Measurements from ENCODE around the gene UBE2E2.

The UBE2E2 gene

GRCh38 chr3:23539185-23539584 is 336.1 kb downstream of the UBE2E2 start:
- no CpG with 5 or more reads among the region's 2 CpGs for WGBS, 2 donors (ENCODE audit: extremely low coverage in 2 of 2, insufficient read length in 2 of 2, insufficient replicate concordance in 1 of 2)
- no peak overlapping the region for H3K4ac ChIP-seq (ENCODE audit: low read length)

GRCh38 chr3:23540600-23540999 is 337.5 kb downstream of the UBE2E2 start:
- Histone ChIP-seq H3K4me3 (ENCODE audit: low read length in 2 of 2) (no peak overlapping the region), H4K8ac (ENCODE audit: low read depth, low read length) (no peak overlapping the region), H2AFZ (ENCODE audit: low read length) (no peak overlapping the region), H4K91ac (ENCODE audit: low read depth, low read length, poor library complexity) (no peak overlapping the region), H2BK5ac (ENCODE audit: low read length) (no peak overlapping the region), H3K4ac (ENCODE audit: low read length) (no peak overlapping the region), H3K23ac (ENCODE audit: low read depth, low read length, poor library complexity) (no peak overlapping the region), H2BK120ac (ENCODE audit: low read depth, low read length) (no peak overlapping the region), H2BK15ac (ENCODE audit: low read length) (no peak overlapping the region), H3K9ac (ENCODE audit: low read depth, low read length, poor library complexity) (no peak overlapping the region), H3K14ac (ENCODE audit: low read length) (no peak overlapping the region), H3K9me3 (replicated peaks in 1 of 2; ENCODE audit: control insufficient read depth in 2 of 2, insufficient read depth in 1 of 2, low read depth in 1 of 2, low read length in 2 of 2) (no peaks in the 10 kb centered on the region), H3K79me1 (ENCODE audit: low read depth, low read length) (no peaks in the 10 kb centered on the region), H2AK5ac (ENCODE audit: low read depth, low read length) (no peak overlapping the region), H3K36me3 (replicated peaks in 1 of 2; ENCODE audit: control insufficient read depth in 2 of 2, insufficient read depth in 2 of 2, low read length in 2 of 2) (no peaks in the 10 kb centered on the region), H2BK12ac (ENCODE audit: low read length) (no peak overlapping the region), H3K27me3 (ENCODE audit: control insufficient read depth in 3 of 3, insufficient read depth in 3 of 3, low read depth in 1 of 3, low read length in 3 of 3) (no peaks in the 10 kb centered on the region), H3K4me1 (ENCODE audit: control insufficient read depth in 2 of 2, insufficient read depth in 1 of 2, low read depth in 1 of 2, low read length in 2 of 2) (peaks cover 6 to 14% of the 10 kb centered on the region in 2 donors), H3K18ac (ENCODE audit: low read length) (no peak overlapping the region), H3K27ac (replicated peaks; ENCODE audit: low read length) (no peak overlapping the region), H3K4me2 (ENCODE audit: insufficient read depth, low read length, poor library complexity, severe bottlenecking) (no peak overlapping the region)
- no CpG with 5 or more reads among the region's 4 CpGs for WGBS, 2 donors (ENCODE audit: extremely low coverage in 2 of 2, insufficient read length in 2 of 2, insufficient replicate concordance in 1 of 2)
- no peak for DNase-seq (ENCODE audit: low spot score)

More at GRCh38 chr3:23539185-23539584, 336.1 kb downstream of the UBE2E2 start:
- no peaks in the 10 kb centered on the region for H3K27me3 ChIP-seq (ENCODE audit: control insufficient read depth in 3 of 3, insufficient read depth in 3 of 3, low read depth in 1 of 3, low read length in 3 of 3)
- H2AK5ac ChIP-seq (ENCODE audit: low read depth, low read length), result no peak overlapping the region
- H3K36me3 ChIP-seq (replicated peaks in 1 of 2; ENCODE audit: control insufficient read depth in 2 of 2, insufficient read depth in 2 of 2, low read length in 2 of 2), result no peaks in the 10 kb centered on the region
- no peak overlapping the region for H2BK5ac ChIP-seq (ENCODE audit: low read length)
- peaks cover 6 to 14% of the 10 kb centered on the region in 2 donors for H3K4me1 ChIP-seq (ENCODE audit: control insufficient read depth in 2 of 2, insufficient read depth in 1 of 2, low read depth in 1 of 2, low read length in 2 of 2)
- H3K4me2 ChIP-seq (ENCODE audit: insufficient read depth, low read length, poor library complexity, severe bottlenecking), result no peak overlapping the region
- H3K9ac ChIP-seq (ENCODE audit: low read depth, low read length, poor library complexity), result no peak overlapping the region
- no peaks in the 10 kb centered on the region for H3K79me1 ChIP-seq (ENCODE audit: low read depth, low read length)
- H3K18ac ChIP-seq (ENCODE audit: low read length), result no peak overlapping the region
- no peak overlapping the region for H2BK120ac ChIP-seq (ENCODE audit: low read depth, low read length)
- no peaks in the 10 kb centered on the region for H3K9me3 ChIP-seq (replicated peaks in 1 of 2; ENCODE audit: control insufficient read depth in 2 of 2, insufficient read depth in 1 of 2, low read depth in 1 of 2, low read length in 2 of 2)
- no peak overlapping the region for H3K23ac ChIP-seq (ENCODE audit: low read depth, low read length, poor library complexity)
- H4K8ac ChIP-seq (ENCODE audit: low read depth, low read length), result no peak overlapping the region
- no peak for DNase-seq (ENCODE audit: low spot score)
- no peak overlapping the region for H4K91ac ChIP-seq (ENCODE audit: low read depth, low read length, poor library complexity)
- H3K14ac ChIP-seq (ENCODE audit: low read length), result no peak overlapping the region
- H2BK15ac ChIP-seq (ENCODE audit: low read length), result no peak overlapping the region
- H3K4me3 ChIP-seq (ENCODE audit: low read length in 2 of 2), result no peak overlapping the region
- no peak overlapping the region for H2BK12ac ChIP-seq (ENCODE audit: low read length)
- H2AFZ ChIP-seq (ENCODE audit: low read length), result no peak overlapping the region
- H3K27ac ChIP-seq (replicated peaks; ENCODE audit: low read length), result no peak overlapping the region

GRCh38 chr3:23542079-23542478 is 339.0 kb downstream of the UBE2E2 start:
- Histone ChIP-seq H3K4ac (ENCODE audit: low read length) (no peak overlapping the region), H3K4me3 (ENCODE audit: low read length in 2 of 2) (no peak overlapping the region), H2BK12ac (ENCODE audit: low read length) (no peak overlapping the region), H3K9ac (ENCODE audit: low read depth, low read length, poor library complexity) (no peak overlapping the region), H3K4me1 (ENCODE audit: control insufficient read depth in 2 of 2, insufficient read depth in 1 of 2, low read depth in 1 of 2, low read length in 2 of 2) (peaks cover 3 to 5% of the 10 kb centered on the region in 2 donors), H2BK5ac (ENCODE audit: low read length) (no peak overlapping the region), H3K79me1 (ENCODE audit: low read depth, low read length) (no peaks in the 10 kb centered on the region), H3K18ac (ENCODE audit: low read length) (no peak overlapping the region), H3K27me3 (ENCODE audit: control insufficient read depth in 3 of 3, insufficient read depth in 3 of 3, low read depth in 1 of 3, low read length in 3 of 3) (no peaks in the 10 kb centered on the region), H3K36me3 (replicated peaks in 1 of 2; ENCODE audit: control insufficient read depth in 2 of 2, insufficient read depth in 2 of 2, low read length in 2 of 2) (no peaks in the 10 kb centered on the region), H3K23ac (ENCODE audit: low read depth, low read length, poor library complexity) (no peak overlapping the region), H4K91ac (ENCODE audit: low read depth, low read length, poor library complexity) (no peak overlapping the region), H3K27ac (replicated peaks; ENCODE audit: low read length) (no peak overlapping the region), H2BK120ac (ENCODE audit: low read depth, low read length) (no peak overlapping the region), H4K8ac (ENCODE audit: low read depth, low read length) (no peak overlapping the region), H2BK15ac (ENCODE audit: low read length) (no peak overlapping the region), H3K9me3 (replicated peaks in 1 of 2; ENCODE audit: control insufficient read depth in 2 of 2, insufficient read depth in 1 of 2, low read depth in 1 of 2, low read length in 2 of 2) (no peaks in the 10 kb centered on the region), H3K14ac (ENCODE audit: low read length) (no peak overlapping the region), H2AFZ (ENCODE audit: low read length) (no peak overlapping the region), H3K4me2 (ENCODE audit: insufficient read depth, low read length, poor library complexity, severe bottlenecking) (no peak overlapping the region), H2AK5ac (ENCODE audit: low read depth, low read length) (no peak overlapping the region)
- DNase-seq (ENCODE audit: low spot score), result no peak
- no CpG with 5 or more reads among the region's 4 CpGs for WGBS, 2 donors (ENCODE audit: extremely low coverage in 2 of 2, insufficient read length in 2 of 2, insufficient replicate concordance in 1 of 2)

GRCh38 chr3:23546181-23546580 is 343.1 kb downstream of the UBE2E2 start:
- Histone ChIP-seq H3K4me3 (ENCODE audit: low read length in 2 of 2) (no peak overlapping the region), H2BK120ac (ENCODE audit: low read depth, low read length) (no peak overlapping the region), H3K9me3 (replicated peaks in 1 of 2; ENCODE audit: control insufficient read depth in 2 of 2, insufficient read depth in 1 of 2, low read depth in 1 of 2, low read length in 2 of 2) (no peaks in the 10 kb centered on the region), H3K23ac (ENCODE audit: low read depth, low read length, poor library complexity) (no peak overlapping the region), H3K18ac (ENCODE audit: low read length) (no peak overlapping the region), H3K14ac (ENCODE audit: low read length) (no peak overlapping the region), H3K27me3 (ENCODE audit: control insufficient read depth in 3 of 3, insufficient read depth in 3 of 3, low read depth in 1 of 3, low read length in 3 of 3) (no peaks in the 10 kb centered on the region), H3K4me1 (ENCODE audit: control insufficient read depth in 2 of 2, insufficient read depth in 1 of 2, low read depth in 1 of 2, low read length in 2 of 2) (peaks cover 0 to 1% of the 10 kb centered on the region in 2 donors), H3K4me2 (ENCODE audit: insufficient read depth, low read length, poor library complexity, severe bottlenecking) (no peak overlapping the region), H4K8ac (ENCODE audit: low read depth, low read length) (no peak overlapping the region), H3K9ac (ENCODE audit: low read depth, low read length, poor library complexity) (no peak overlapping the region), H2AFZ (ENCODE audit: low read length) (no peak overlapping the region), H2BK5ac (ENCODE audit: low read length) (no peak overlapping the region), H2BK15ac (ENCODE audit: low read length) (no peak overlapping the region), H3K36me3 (replicated peaks in 1 of 2; ENCODE audit: control insufficient read depth in 2 of 2, insufficient read depth in 2 of 2, low read length in 2 of 2) (no peaks in the 10 kb centered on the region), H3K27ac (replicated peaks; ENCODE audit: low read length) (no peak overlapping the region), H2BK12ac (ENCODE audit: low read length) (no peak overlapping the region), H3K4ac (ENCODE audit: low read length) (no peak overlapping the region), H2AK5ac (ENCODE audit: low read depth, low read length) (no peak overlapping the region), H4K91ac (ENCODE audit: low read depth, low read length, poor library complexity) (no peak overlapping the region), H3K79me1 (ENCODE audit: low read depth, low read length) (no peaks in the 10 kb centered on the region)
- no CpG with 5 or more reads among the region's 2 CpGs for WGBS, 2 donors (ENCODE audit: extremely low coverage in 2 of 2, insufficient read length in 2 of 2, insufficient replicate concordance in 1 of 2)
- no peak for DNase-seq (ENCODE audit: low spot score)
